ENCODE measurements around the gene MRPS17. TPM values are rescaled to one million over a fixed set of nuclear protein-coding genes. Genes with fewer than 3 reads are reported as not detected.

The MRPS17 gene
- total and polyA plus RNA-seq, 2 donors (not counting 1 experiment from before 2014, with no cell fraction given): 4.2 to 13.0 TPM

DNA sequence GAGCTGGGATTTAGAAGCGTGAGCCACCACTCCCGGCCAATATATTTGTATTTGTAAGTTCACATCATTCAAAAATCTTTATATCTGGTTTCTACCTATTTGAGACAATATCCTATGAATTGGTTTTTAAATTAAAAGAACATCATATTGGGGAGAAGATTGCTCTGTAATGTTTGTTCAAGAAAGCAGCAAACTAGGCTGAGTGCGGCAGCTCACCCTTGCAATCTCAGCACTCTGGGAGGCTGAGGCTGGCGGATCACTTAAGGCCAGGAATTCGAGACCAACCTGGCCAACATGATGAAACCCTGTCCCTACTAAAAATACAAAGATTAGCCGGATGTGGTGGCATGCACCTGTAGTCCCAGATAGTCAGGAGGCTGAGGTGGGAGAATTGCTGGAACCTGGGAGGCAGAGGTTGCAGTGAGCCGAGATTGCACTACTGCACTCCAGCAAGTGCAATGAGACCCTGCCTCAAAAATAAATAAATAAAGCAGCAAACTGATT, 22.1 kb downstream of the MRPS17 start:
- H3K27me3 Mint-ChIP-seq: no peaks in the 10 kb centered on the region
- H3K36me3 ChIP-seq (replicated peaks in 1 of 2; ENCODE audit: control extremely low read depth in 1 of 2, control insufficient read depth in 1 of 2, extremely low read depth in 1 of 2, insufficient read depth in 2 of 2, low read length in 1 of 2): peaks cover 3 to 15% of the 10 kb centered on the region in 2 experiments
- no peaks in the 10 kb centered on the region for H3K9me3 Mint-ChIP-seq (ENCODE audit: insufficient read depth)
- H3K4me1 ChIP-seq (ENCODE audit: control insufficient read depth in 2 of 2, insufficient read depth in 2 of 2, low read length in 2 of 2): no peaks in the 10 kb centered on the region
- CTCF ChIA-PET: no interaction called here
- H3K4me3 Mint-ChIP-seq: no peak overlapping the region
- H3K79me2 ChIP-seq (ENCODE audit: control insufficient read depth, insufficient read depth, low read length): peaks cover 43% of the 10 kb centered on the region
- H3K4me2 ChIP-seq (replicated peaks; ENCODE audit: low read depth, low read length, poor library complexity, severe bottlenecking): no peak overlapping the region
- no peak overlapping the region for H2AFZ ChIP-seq (ENCODE audit: insufficient read depth, low read depth, low read length, poor library complexity, severe bottlenecking)
- DNase-seq (no peak), ATAC-seq (ENCODE audit: low read depth) (no peak)
- no peak overlapping the region for H3K4me3 ChIP-seq (ENCODE audit: control extremely low read depth in 1 of 5, extremely low read depth in 1 of 5, insufficient read depth in 1 of 5, low read depth in 2 of 5, low read length in 4 of 5)
- no peak overlapping the region for H3K27ac ChIP-seq (ENCODE audit: low read length in 2 of 2)
- no peaks in the 10 kb centered on the region for H3K27me3 ChIP-seq (replicated peaks in 1 of 4; ENCODE audit: control extremely low read depth in 1 of 4, control insufficient read depth in 3 of 4, insufficient read depth in 4 of 4, low read length in 3 of 4)
- peaks cover 43% of the 10 kb centered on the region for H4K20me1 ChIP-seq (ENCODE audit: control insufficient read depth, insufficient read depth, low read length, poor library complexity, severe bottlenecking)
- H3K9me3 ChIP-seq (ENCODE audit: control extremely low read depth in 1 of 3, control insufficient read depth in 2 of 3, insufficient read depth in 1 of 3, low read length in 2 of 3): no peaks in the 10 kb centered on the region
- no peak overlapping the region for H3K9ac ChIP-seq (ENCODE audit: low read length)
- intact Hi-C loops (cut with micrococcal nuclease): no loop called here
- no peak overlapping the region for H3K27ac Mint-ChIP-seq
- TF ChIP-seq, protein P1, sequence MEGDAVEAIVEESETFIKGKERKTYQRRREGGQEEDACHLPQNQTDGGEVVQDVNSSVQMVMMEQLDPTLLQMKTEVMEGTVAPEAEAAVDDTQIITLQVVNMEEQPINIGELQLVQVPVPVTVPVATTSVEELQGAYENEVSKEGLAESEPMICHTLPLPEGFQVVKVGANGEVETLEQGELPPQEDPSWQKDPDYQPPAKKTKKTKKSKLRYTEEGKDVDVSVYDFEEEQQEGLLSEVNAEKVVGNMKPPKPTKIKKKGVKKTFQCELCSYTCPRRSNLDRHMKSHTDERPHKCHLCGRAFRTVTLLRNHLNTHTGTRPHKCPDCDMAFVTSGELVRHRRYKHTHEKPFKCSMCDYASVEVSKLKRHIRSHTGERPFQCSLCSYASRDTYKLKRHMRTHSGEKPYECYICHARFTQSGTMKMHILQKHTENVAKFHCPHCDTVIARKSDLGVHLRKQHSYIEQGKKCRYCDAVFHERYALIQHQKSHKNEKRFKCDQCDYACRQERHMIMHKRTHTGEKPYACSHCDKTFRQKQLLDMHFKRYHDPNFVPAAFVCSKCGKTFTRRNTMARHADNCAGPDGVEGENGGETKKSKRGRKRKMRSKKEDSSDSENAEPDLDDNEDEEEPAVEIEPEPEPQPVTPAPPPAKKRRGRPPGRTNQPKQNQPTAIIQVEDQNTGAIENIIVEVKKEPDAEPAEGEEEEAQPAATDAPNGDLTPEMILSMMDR (IDR thresholded peaks at IDR 0.05): no peak
- no peak for TF ChIP-seq EZH2 (IDR thresholded peaks at IDR 0.05; ENCODE audit: borderline replicate concordance, insufficient read depth, low read depth, low read length, poor library complexity, severe bottlenecking)
- peaks cover 27% of the 10 kb centered on the region for H3K4me1 Mint-ChIP-seq
- WGBS (ENCODE audit: insufficient coverage): 100% methylated on average over 1 of the region's 7 CpGs
- POLR2A ChIA-PET: no interaction called here

DNA sequence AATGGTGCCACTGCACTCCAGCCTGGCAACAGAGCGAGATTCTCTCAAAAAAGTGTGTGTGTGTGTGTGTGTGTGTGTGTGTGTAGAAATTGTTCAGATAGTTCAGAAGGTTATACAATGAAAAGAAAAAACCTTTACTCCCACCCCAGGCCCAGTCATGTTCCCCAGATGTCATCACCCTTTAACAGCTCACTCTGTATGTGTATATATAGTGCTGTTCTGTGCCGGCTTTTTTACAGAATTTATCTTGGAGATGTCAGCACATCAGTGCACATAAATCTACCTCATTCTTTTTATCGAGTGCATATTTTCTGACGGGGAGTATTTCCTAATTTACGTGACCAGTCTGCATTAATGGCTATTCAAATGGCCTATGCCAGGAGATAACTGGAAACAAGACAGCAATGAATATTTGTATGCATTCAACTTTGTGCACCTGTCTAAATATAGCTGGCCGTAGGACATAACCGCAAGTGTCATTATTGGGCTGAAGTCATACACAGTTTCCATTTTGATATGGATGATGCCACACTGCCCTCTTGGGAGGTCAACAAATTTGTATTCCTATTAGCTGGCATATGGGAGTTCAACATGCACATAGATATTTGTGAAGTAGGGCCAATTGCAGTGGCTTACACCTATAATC, 24.4 kb downstream of the MRPS17 start:
- no peaks in the 10 kb centered on the region for H3K4me1 ChIP-seq (ENCODE audit: control insufficient read depth in 2 of 2, insufficient read depth in 2 of 2, low read length in 2 of 2)
- Mint-ChIP-seq H3K9me3 (ENCODE audit: insufficient read depth) (no peaks in the 10 kb centered on the region), H3K4me3 (no peak overlapping the region), H3K4me1 (peaks cover 10% of the 10 kb centered on the region), H3K27me3 (no peaks in the 10 kb centered on the region), H3K27ac (no peak overlapping the region)
- TF ChIP-seq, protein P1 (IDR thresholded peaks at IDR 0.05): no peak
- no peak for TF ChIP-seq EZH2 (IDR thresholded peaks at IDR 0.05; ENCODE audit: borderline replicate concordance, insufficient read depth, low read depth, low read length, poor library complexity, severe bottlenecking)
- H3K27ac ChIP-seq (ENCODE audit: low read length in 2 of 2): no peak overlapping the region
- peaks cover 22% of the 10 kb centered on the region for H3K79me2 ChIP-seq (ENCODE audit: control insufficient read depth, insufficient read depth, low read length)
- intact Hi-C loops (cut with micrococcal nuclease): no loop called here
- H4K20me1 ChIP-seq (ENCODE audit: control insufficient read depth, insufficient read depth, low read length, poor library complexity, severe bottlenecking): peaks cover 32% of the 10 kb centered on the region
- no peak overlapping the region for H2AFZ ChIP-seq (ENCODE audit: insufficient read depth, low read depth, low read length, poor library complexity, severe bottlenecking)
- H3K9ac ChIP-seq (ENCODE audit: low read length): no peak overlapping the region
- ATAC-seq (ENCODE audit: low read depth) (no peak), DNase-seq (no peak)
- no peaks in the 10 kb centered on the region for H3K27me3 ChIP-seq (replicated peaks in 1 of 4; ENCODE audit: control extremely low read depth in 1 of 4, control insufficient read depth in 3 of 4, insufficient read depth in 4 of 4, low read length in 3 of 4)
- no peaks in the 10 kb centered on the region for H3K9me3 ChIP-seq (ENCODE audit: control extremely low read depth in 1 of 3, control insufficient read depth in 2 of 3, insufficient read depth in 1 of 3, low read length in 2 of 3)
- 88% methylated on average over 2 of the region's 7 CpGs for WGBS (ENCODE audit: insufficient coverage)
- no peak overlapping the region for H3K4me2 ChIP-seq (replicated peaks; ENCODE audit: low read depth, low read length, poor library complexity, severe bottlenecking)
- POLR2A ChIA-PET: no interaction called here
- CTCF ChIA-PET: no interaction called here
- peaks cover 0 to 33% of the 10 kb centered on the region in 2 experiments for H3K36me3 ChIP-seq (replicated peaks in 1 of 2; ENCODE audit: control extremely low read depth in 1 of 2, control insufficient read depth in 1 of 2, extremely low read depth in 1 of 2, insufficient read depth in 2 of 2, low read length in 1 of 2)
- H3K4me3 ChIP-seq (ENCODE audit: control extremely low read depth in 1 of 5, extremely low read depth in 1 of 5, insufficient read depth in 1 of 5, low read depth in 2 of 5, low read length in 4 of 5): no peak overlapping the region
